Endothelial cell of umbilical vein (primary cell): ENCODE results near the gene PLXNB2. TPM values are rescaled to one million over a fixed set of nuclear protein-coding genes. Genes with fewer than 3 reads are reported as not detected.

ENCODE experiments used
- BruUV-seq: library from RNA; stranded (reverse); fragments of 400-500 nt; replicated peaks from 2 replicates; lab custom pipeline; 2021; lab: Mats Ljungman, UMichigan
- CTCF ChIA-PET: fragments of 300-600, 350-600 bp; sonication (Branson Sonifier 250); formaldehyde crosslinking; loops from one replicate; lab custom pipeline; 2021; ENCODE audit warnings: antibody characterized with exemption, inconsistent platforms; lab: Charles Lee
- POLR2A ChIA-PET: fragments of 300-600, 350-600 bp; sonication (Branson Sonifier 250); formaldehyde crosslinking; loops from one replicate; lab custom pipeline; 2021; ENCODE audit warnings: antibody characterized with exemption, inconsistent platforms; lab: Charles Lee
- DNase-seq: peaks from one replicate; pipeline ENCODE4 v3.0.0-alpha.2; 2011; ENCODE audit warnings: low read depth, low spot score
- FAIRE-seq: peaks from 2 replicates; lab custom pipeline; 2011; peaks lifted over from hg19 to GRCh38; lab: Jason Lieb, UNC
- H2AFZ ChIP-seq: 2 replicates; pipeline ENCODE4 v1.6.0; 2012; ENCODE audit warnings: low read depth, low read length, control low read depth, inconsistent platforms
- H3K27ac ChIP-seq: 2 replicates; pipeline ENCODE4 v1.5.1; 2011; ENCODE audit warnings: low read depth, mild to moderate bottlenecking, control low read depth, low read length, moderate library complexity; ENCODE audit not compliant: insufficient read depth
- H3K27me3 ChIP-seq, 2 experiments: 2 replicates each; pipeline versions ENCODE4 v1.6.0 to v1.6.1; 2011; ENCODE audit warnings: low read length in 2 of 2, mixed read lengths in 1 of 2; ENCODE audit not compliant: control insufficient read depth in 2 of 2, insufficient read depth in 2 of 2
- H3K36me3 ChIP-seq, 2 experiments: 2 replicates in 1 of 2; 3 replicates in 1 of 2; pipeline ENCODE4 v1.5.1; 2011; ENCODE audit warnings: low read length in 2 of 2, mild to moderate bottlenecking in 1 of 2, moderate library complexity in 1 of 2; ENCODE audit not compliant: control insufficient read depth in 2 of 2, insufficient read depth in 2 of 2; ENCODE audit errors: extremely low read depth in 1 of 2
- H3K4me1 ChIP-seq: 3 replicates; pipeline ENCODE4 v1.5.1; 2011; ENCODE audit warnings: mild to moderate bottlenecking, low read length; ENCODE audit not compliant: control insufficient read depth, insufficient read depth; ENCODE audit errors: extremely low read depth
- H3K4me2 ChIP-seq: 2 replicates; pipeline ENCODE4 v1.6.1; 2011; ENCODE audit warnings: low read length, control low read depth, mixed read lengths; ENCODE audit not compliant: insufficient read depth
- H3K4me3 ChIP-seq, 3 experiments: fragments of 200-600 bp in 1 of 3; sonication (generic), shearing (Covaris generic) in 1 of 3; replicated peaks in 1 of 3; 2 replicates each; pipeline ENCODE4 v1.5.1; 2011 to 2016; ENCODE audit warnings: control low read depth in 3 of 3, low read length in 3 of 3, mild to moderate bottlenecking in 2 of 3, inconsistent platforms in 1 of 3, low read depth in 1 of 3, moderate library complexity in 1 of 3; ENCODE audit not compliant: insufficient read depth in 1 of 3
- H3K79me2 ChIP-seq: 2 replicates; pipeline ENCODE4 v1.6.0; 2012; ENCODE audit warnings: low read length, inconsistent platforms; ENCODE audit not compliant: control insufficient read depth, insufficient read depth
- H3K9ac ChIP-seq: replicated peaks from 2 replicates; pipeline ENCODE3; 2011; ENCODE audit warnings: low read length, control low read depth; ENCODE audit not compliant: insufficient read depth; ENCODE audit errors: extremely low read depth
- H3K9me1 ChIP-seq: replicated peaks from 3 replicates; pipeline ENCODE4 v1.6.0; 2011; ENCODE audit warnings: mild to moderate bottlenecking, low read length; ENCODE audit not compliant: control insufficient read depth, insufficient read depth; ENCODE audit errors: extremely low read depth
- H3K9me3 ChIP-seq: replicated peaks from 2 replicates; pipeline ENCODE4 v1.5.1; 2012; ENCODE audit warnings: low read length, inconsistent platforms; ENCODE audit not compliant: control insufficient read depth, insufficient read depth
- H4K20me1 ChIP-seq: replicated peaks from 2 replicates; pipeline ENCODE3; 2011; ENCODE audit warnings: mild to moderate bottlenecking, low read length; ENCODE audit not compliant: control insufficient read depth, insufficient read depth; ENCODE audit errors: extremely low read depth
- EZH2 ChIP-seq: IDR thresholded peaks from 2 replicates; pipeline ENCODE4 v1.6.1; 2012; ENCODE audit warnings: borderline replicate concordance, low read depth, mild to moderate bottlenecking, moderate library complexity, low read length, inconsistent platforms; ENCODE audit not compliant: severe bottlenecking
- FOS ChIP-seq: IDR thresholded peaks from 2 replicates; pipeline ENCODE4 v1.6.1; 2011; ENCODE audit warnings: mild to moderate bottlenecking, low read length, moderate library complexity, borderline replicate concordance; ENCODE audit not compliant: insufficient read depth
- GATA2 ChIP-seq: IDR thresholded peaks from 2 replicates; pipeline ENCODE4 v1.7.0; 2011; ENCODE audit warnings: low read depth, mild to moderate bottlenecking, moderate library complexity, mixed read lengths, low read length; ENCODE audit not compliant: insufficient read length, insufficient read depth
- JUN ChIP-seq: IDR thresholded peaks from 2 replicates; pipeline ENCODE4 v1.6.1; 2011; ENCODE audit warnings: borderline replicate concordance, low read depth; ENCODE audit not compliant: insufficient read length, insufficient read depth
- MYC ChIP-seq: IDR thresholded peaks from one replicate; pipeline ENCODE4 v1.6.1; 2011; ENCODE audit warnings: mild to moderate bottlenecking, low read depth, low read length
- POLR2A ChIP-seq: IDR thresholded peaks from 2 replicates; pipeline ENCODE4 v1.6.1; 2012; ENCODE audit warnings: low read depth, mild to moderate bottlenecking, control low read depth, low read length
- POLR2AphosphoS5 ChIP-seq: IDR thresholded peaks from 2 replicates; pipeline ENCODE4 v1.6.1; 2012; ENCODE audit warnings: low read depth, mild to moderate bottlenecking, control low read depth, low read length, moderate library complexity; ENCODE audit not compliant: insufficient read depth
- dilution Hi-C: fragments of 300-500 bp; cut with MboI; formaldehyde crosslinking; loops from one replicate; pipeline ENCODE4 v1.15.0; 2019; ENCODE audit warnings: low sequenced_read_pairs; ENCODE audit not compliant: extremely low pct_ligation_motif_present
- intact Hi-C: fragments of 100-400 bp; cut with micrococcal nuclease; formaldehyde crosslinking; loops from one replicate; pipeline ENCODE4 v1.10.0; 2022
- polyA plus RNA-seq, 4 experiments: library from polyadenylated mRNA; depleted of rRNA in 3 of 4; stranded (reverse) in 3 of 4; unstranded in 1 of 4; fragments of >200 nt; gene quantifications; 2 replicates each; pipeline versions ENCODE4 v1.2.1 to v1.2.3, GENCODE V29; 2011 to 2012; ENCODE audit warnings: missing spikeins in 1 of 4
- total RNA-seq: library from RNA; stranded (reverse); gene quantifications from 2 replicates; pipeline ENCODE4 v1.2.3, GENCODE V29; 2021
- TF ChIP-seq, protein P1 (sequence below): IDR thresholded peaks from 2 replicates; pipeline ENCODE4 v1.6.1; 2011; ENCODE audit not compliant: insufficient read depth, insufficient read length
- TF ChIP-seq, protein P2 (sequence below), 2 donors: IDR thresholded peaks; 1 replicate in 1 of 2; 2 replicates in 1 of 2; pipeline ENCODE4 v1.5.1; 2011; ENCODE audit warnings: low read length in 2 of 2, mild to moderate bottlenecking in 2 of 2, moderate library complexity in 2 of 2, control low read depth in 1 of 2, inconsistent platforms in 1 of 2, low read depth in 1 of 2; ENCODE audit not compliant: insufficient read depth in 1 of 2; ENCODE audit errors: extremely low read depth in 1 of 2

Gene PLXNB2
- total and polyA plus RNA-seq, 2 donors (not counting 3 experiments of a cell fraction or from before 2014, with no cell fraction given) = 82.3 to 139 TPM

DNA sequence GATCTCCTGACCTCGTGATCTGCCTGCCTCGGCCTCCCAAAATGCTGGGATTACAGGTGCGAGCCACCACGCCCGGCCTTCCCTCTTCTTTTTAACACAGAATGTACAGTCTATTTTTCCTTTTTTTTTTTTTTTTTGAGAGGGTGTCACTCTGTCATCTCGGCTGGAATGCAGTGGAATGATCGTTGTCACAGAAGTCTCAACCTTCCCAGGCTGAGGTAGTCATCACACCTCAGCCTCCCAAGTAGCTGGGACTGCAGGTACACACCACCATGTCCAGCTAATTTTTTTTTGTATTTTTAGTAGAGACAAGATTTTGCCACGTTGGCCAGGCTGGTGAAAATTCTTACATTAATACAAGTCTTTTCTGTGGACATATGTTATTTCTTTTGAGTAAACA lies 48.7 kb upstream of the PLXNB2 start:
- Histone ChIP-seq H3K4me1 (no peaks in the 10 kb centered on the region), H3K27me3 (no peaks in the 10 kb centered on the region), H3K9me3 (no peaks in the 10 kb centered on the region), H3K4me3 (no peak overlapping the region), H3K4me2 (no peak overlapping the region), H3K27ac (no peak overlapping the region), H4K20me1 (no peaks in the 10 kb centered on the region), H3K9ac (no peak overlapping the region), H2AFZ (no peak overlapping the region), H3K79me2 (peaks cover 43% of the 10 kb centered on the region), H3K9me1 (no peaks in the 10 kb centered on the region), H3K36me3 (peaks cover 2 to 9% of the 10 kb centered on the region in 2 experiments)
- POLR2A ChIA-PET = no interaction called here
- BruUV-seq = no TSS peak
- no peak for DNase-seq
- dilution Hi-C loops = no loop called here
- CTCF ChIA-PET = interaction anchor here (1.2 kb wide), 1 partner anchor 14 kb away, joined by 3 read pairs; no protein-coding TSS in a partner anchor
- no peak for FAIRE-seq
- intact Hi-C loops = no loop called here
- TF ChIP-seq, protein P1, sequence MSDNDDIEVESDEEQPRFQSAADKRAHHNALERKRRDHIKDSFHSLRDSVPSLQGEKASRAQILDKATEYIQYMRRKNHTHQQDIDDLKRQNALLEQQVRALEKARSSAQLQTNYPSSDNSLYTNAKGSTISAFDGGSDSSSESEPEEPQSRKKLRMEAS = no peak
- no peak for TF ChIP-seq FOS
- TF ChIP-seq GATA2 = no peak
- no peak for TF ChIP-seq JUN
- TF ChIP-seq POLR2AphosphoS5 = no peak
- TF ChIP-seq EZH2 = no peak
- TF ChIP-seq POLR2A = no peak
- no peak for TF ChIP-seq MYC
- TF ChIP-seq, protein P2, sequence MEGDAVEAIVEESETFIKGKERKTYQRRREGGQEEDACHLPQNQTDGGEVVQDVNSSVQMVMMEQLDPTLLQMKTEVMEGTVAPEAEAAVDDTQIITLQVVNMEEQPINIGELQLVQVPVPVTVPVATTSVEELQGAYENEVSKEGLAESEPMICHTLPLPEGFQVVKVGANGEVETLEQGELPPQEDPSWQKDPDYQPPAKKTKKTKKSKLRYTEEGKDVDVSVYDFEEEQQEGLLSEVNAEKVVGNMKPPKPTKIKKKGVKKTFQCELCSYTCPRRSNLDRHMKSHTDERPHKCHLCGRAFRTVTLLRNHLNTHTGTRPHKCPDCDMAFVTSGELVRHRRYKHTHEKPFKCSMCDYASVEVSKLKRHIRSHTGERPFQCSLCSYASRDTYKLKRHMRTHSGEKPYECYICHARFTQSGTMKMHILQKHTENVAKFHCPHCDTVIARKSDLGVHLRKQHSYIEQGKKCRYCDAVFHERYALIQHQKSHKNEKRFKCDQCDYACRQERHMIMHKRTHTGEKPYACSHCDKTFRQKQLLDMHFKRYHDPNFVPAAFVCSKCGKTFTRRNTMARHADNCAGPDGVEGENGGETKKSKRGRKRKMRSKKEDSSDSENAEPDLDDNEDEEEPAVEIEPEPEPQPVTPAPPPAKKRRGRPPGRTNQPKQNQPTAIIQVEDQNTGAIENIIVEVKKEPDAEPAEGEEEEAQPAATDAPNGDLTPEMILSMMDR (IDR thresholded peaks at IDR 0.05; ENCODE audit: extremely low read depth in 1 of 2, insufficient read depth in 1 of 2, low read depth in 1 of 2, low read length in 2 of 2) = no peak
